Kidney (tissue), 14 donors: ENCODE measurements around the gene TBC1D5. TPM values are rescaled to one million over a fixed set of nuclear protein-coding genes. Genes with fewer than 3 reads are reported as not detected.

Source experiments
- DNase-seq, 5 donors: peaks; one replicate each; pipeline ENCODE4 v3.0.0-alpha.2; 2013 to 2020
- FAIRE-seq: peaks from 2 replicates; lab custom pipeline; 2012; peaks lifted over from hg19 to GRCh38; lab: Jason Lieb, UNC
- H3K27ac ChIP-seq, 2 donors: one replicate each; pipeline ENCODE4 v1.7.0; 2013; ENCODE audit warnings: low read depth in 2 of 2, low read length in 2 of 2, inconsistent platforms in 1 of 2
- H3K27me3 ChIP-seq: one replicate; pipeline ENCODE4 v1.7.1; 2013; ENCODE audit warnings: low read length, inconsistent platforms; ENCODE audit not compliant: control insufficient read depth, insufficient read depth
- H3K36me3 ChIP-seq, 3 donors: one replicate each; pipeline versions ENCODE4 v1.7.0 to v1.7.1; 2013; ENCODE audit warnings: low read length in 3 of 3, control low read depth in 1 of 3, inconsistent platforms in 1 of 3; ENCODE audit not compliant: insufficient read depth in 3 of 3, control insufficient read depth in 2 of 3
- H3K4me1 ChIP-seq, 3 donors: one replicate each; pipeline versions ENCODE4 v1.7.0 to v1.7.1; 2013; ENCODE audit warnings: low read length in 3 of 3, inconsistent platforms in 1 of 3, low read depth in 1 of 3; ENCODE audit not compliant: control insufficient read depth in 2 of 3, insufficient read depth in 2 of 3
- H3K4me3 ChIP-seq, 3 donors: one replicate each; pipeline versions ENCODE4 v1.7.0 to v1.8.1; 2013; ENCODE audit warnings: low read length in 3 of 3, control low read depth in 1 of 3, inconsistent platforms in 1 of 3
- H3K9ac ChIP-seq, 3 donors: one replicate each; pipeline versions ENCODE4 v1.7.0 to v1.7.1; 2013; ENCODE audit warnings: low read length in 3 of 3, control low read depth in 1 of 3, inconsistent platforms in 1 of 3
- H3K9me3 ChIP-seq, 3 donors: one replicate each; pipeline versions ENCODE4 v1.7.0 to v1.7.1; 2013; ENCODE audit warnings: low read length in 3 of 3, control low read depth in 1 of 3, inconsistent platforms in 1 of 3; ENCODE audit not compliant: control insufficient read depth in 2 of 3, insufficient read depth in 1 of 3
- CTCF ChIP-seq: IDR thresholded peaks from 3 replicates; pipeline ENCODE4 v1.5.1; 2012; ENCODE audit warnings: mild to moderate bottlenecking, moderate library complexity, borderline replicate concordance; ENCODE audit not compliant: insufficient read depth; ENCODE audit errors: extremely low read depth
- intact Hi-C: fragments of 100-400 bp; cut with DNase I; formaldehyde crosslinking; loops from one replicate; pipeline ENCODE4 v1.11.1; 2022
- polyA plus RNA-seq: library from polyadenylated mRNA; stranded (reverse); fragments of 350-450 nt; fragmentation: Illumina TruSeq; extraction: RNeasy Lipid Tissue Mini Kit (QIAGEN cat#74804); gene quantifications from one replicate; pipeline ENCODE4 v1.2.3, GENCODE V29; 2014; ENCODE audit warnings: low read depth, low replicate concordance; ENCODE audit not compliant: insufficient read depth
- total RNA-seq: library from RNA; stranded (reverse); fragmentation: NEBNext Ultra II Directional; extraction: Animal tissue kit (Norgen Biotek cat#: 25700); gene quantifications from one replicate; pipeline ENCODE4 v1.2.1, GENCODE V29; 2021
- donor health status: control.
- donor health status: control.
- donor health status: control.
- donor health status: control.
- donor health status: control.
- donor health status: DM: yes; HTN: yes; CAD: no.
- donor health status: Normal renal cell carcinoma (clear cell type).

TBC1D5 gene
- total and polyA plus RNA-seq, 2 donors from 2014 or later: 9.7 to 77.7 TPM

DNA sequence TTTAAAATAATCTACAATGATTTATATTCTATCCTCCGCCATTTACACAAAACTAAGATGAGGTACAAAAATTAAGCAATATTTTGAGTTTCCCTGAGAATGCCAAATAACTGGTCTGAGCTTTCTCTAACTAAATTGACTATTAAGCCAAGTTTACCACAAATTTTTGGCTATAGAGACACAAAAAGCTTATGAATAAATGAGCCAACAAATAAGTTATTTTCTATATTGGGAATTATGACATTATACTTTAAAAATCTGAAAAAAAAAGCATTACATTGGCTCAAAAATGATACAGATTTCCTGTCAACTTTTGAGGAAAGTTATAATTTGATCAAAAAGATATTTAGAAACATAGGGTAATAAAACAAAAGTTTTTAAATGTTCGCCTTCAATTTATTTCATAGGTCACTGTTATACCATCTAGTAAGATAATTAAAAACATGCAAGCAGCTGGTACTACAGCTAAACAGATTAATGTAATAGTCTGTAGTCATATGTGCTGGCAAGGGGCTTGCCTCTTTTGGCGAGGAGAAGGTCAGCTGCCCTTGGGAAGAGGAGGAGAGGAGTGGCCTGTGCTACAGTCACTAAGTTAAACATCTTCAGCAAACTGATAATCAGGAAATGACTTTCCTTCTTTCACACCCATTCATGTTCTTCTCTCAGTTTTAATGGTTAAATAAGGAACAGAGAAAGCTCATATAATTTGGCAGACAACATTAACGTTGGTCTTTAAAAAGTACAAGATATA is 318.5 kb downstream of the TBC1D5 start:
- no peaks in the 10 kb centered on the region for H3K36me3 ChIP-seq
- no peak overlapping the region for H3K4me3 ChIP-seq
- no peak overlapping the region for H3K27ac ChIP-seq
- H3K9ac ChIP-seq: no peak overlapping the region
- intact Hi-C loops: no loop called here
- no peaks in the 10 kb centered on the region for H3K9me3 ChIP-seq
- no peak for DNase-seq
- TF ChIP-seq CTCF: no peak
- peak; percentile 38 for FAIRE-seq
- no peaks in the 10 kb centered on the region for H3K4me1 ChIP-seq
- H3K27me3 ChIP-seq: no peaks in the 10 kb centered on the region

DNA sequence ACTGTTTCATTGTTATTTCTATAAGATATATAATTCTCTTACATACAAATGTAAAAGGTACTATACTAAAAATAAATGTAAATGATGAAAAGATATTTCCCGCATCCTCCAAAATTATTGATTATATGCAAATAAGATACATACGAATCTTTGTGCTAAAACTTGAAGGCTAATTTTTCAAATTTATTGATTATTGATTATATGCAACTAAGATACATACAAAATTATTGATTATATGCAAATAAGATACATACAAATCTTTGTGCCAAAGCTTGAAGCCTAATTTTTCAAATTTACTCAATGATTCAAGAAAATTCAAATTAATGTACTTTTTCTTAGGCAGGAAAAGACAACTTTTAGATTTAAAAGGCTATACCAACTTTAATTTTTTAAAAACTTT is 319.8 kb downstream of the TBC1D5 start:
- no peak for FAIRE-seq

GRCh38 chr3:17420668-17421067 is 321.8 kb downstream of the TBC1D5 start:
- Histone ChIP-seq H3K4me3 (no peak overlapping the region), H3K9me3 (no peaks in the 10 kb centered on the region), H3K27ac (no peak overlapping the region), H3K27me3 (no peaks in the 10 kb centered on the region), H3K36me3 (no peaks in the 10 kb centered on the region), H3K9ac (no peak overlapping the region), H3K4me1 (no peaks in the 10 kb centered on the region)
- FAIRE-seq: no peak
- peak in 1 of 5 donors; percentile 21 for DNase-seq
- intact Hi-C loops: no loop called here
- no peak for TF ChIP-seq CTCF

More for the DNA sequence above, 319.8 kb downstream of the TBC1D5 start:
- Histone ChIP-seq H3K9me3 (no peaks in the 10 kb centered on the region), H3K9ac (no peak overlapping the region), H3K27ac (no peak overlapping the region), H3K4me1 (no peaks in the 10 kb centered on the region), H3K27me3 (no peaks in the 10 kb centered on the region), H3K36me3 (no peaks in the 10 kb centered on the region), H3K4me3 (no peak overlapping the region)
- intact Hi-C loops: no loop called here
- TF ChIP-seq CTCF: no peak
- DNase-seq: no peak
